GM12872 (cell line): ENCODE results near the gene TPRA1.
A peak's percentile ranks its signal among the peaks of the same experiment; 100 is the strongest.

ENCODE experiments used
- TF ChIP-seq, protein P1 (sequence below): IDR thresholded peaks from 3 replicates; pipeline ENCODE4 v1.5.1; 2011; ENCODE audit warnings: low read depth, mild to moderate bottlenecking, low read length, moderate library complexity; ENCODE audit not compliant: insufficient read depth

TPRA1 gene

DNA sequence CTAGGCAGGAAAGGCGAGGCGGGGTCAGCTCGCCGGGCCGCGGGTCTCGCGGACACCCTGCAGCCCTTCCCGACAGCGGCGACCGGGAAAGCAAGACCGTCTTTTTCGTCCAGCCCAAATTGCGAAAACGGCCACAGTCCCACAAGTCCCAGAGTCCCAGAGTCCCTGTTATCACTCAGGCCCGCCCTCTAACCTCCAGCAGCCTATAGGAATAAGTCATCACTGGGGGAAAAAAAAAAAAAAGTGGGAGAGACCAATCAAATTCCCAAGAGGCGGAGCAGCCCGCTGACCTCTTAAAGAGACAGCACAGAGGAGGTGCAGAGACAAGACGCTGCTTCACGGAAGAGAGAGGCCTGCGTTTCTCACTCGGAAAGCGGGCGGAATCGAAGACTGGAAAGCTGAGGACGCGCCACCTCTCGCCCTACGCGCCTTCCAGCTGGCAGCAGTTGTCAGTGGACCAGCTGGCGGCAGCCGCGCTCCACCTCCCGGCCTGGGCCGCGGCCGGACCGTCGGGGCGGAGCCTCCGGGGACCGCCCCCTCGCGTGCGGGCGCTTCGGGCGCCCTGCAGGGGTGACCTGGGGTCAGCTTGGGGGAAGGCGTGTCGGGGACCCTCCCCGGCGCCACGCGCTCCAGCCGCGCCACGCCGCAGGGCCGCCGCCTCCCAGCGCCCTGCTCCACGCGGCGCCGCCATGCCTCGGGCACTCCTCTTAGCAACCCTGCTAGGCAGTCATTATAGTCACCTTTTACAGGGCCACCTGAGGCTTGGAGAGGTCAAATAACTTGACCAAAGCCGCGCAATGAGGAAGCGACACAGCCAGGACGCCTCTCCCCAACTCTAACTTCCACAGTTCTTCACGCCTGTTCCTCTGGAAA lies at the start of gene TPRA1:
Gene TPRA1, minus strand, starts transcription at position 141 of the 873 bp plus-strand sequence. CDS start 10,587 bp downstream, outside the sequence.
- TF ChIP-seq, protein P1, sequence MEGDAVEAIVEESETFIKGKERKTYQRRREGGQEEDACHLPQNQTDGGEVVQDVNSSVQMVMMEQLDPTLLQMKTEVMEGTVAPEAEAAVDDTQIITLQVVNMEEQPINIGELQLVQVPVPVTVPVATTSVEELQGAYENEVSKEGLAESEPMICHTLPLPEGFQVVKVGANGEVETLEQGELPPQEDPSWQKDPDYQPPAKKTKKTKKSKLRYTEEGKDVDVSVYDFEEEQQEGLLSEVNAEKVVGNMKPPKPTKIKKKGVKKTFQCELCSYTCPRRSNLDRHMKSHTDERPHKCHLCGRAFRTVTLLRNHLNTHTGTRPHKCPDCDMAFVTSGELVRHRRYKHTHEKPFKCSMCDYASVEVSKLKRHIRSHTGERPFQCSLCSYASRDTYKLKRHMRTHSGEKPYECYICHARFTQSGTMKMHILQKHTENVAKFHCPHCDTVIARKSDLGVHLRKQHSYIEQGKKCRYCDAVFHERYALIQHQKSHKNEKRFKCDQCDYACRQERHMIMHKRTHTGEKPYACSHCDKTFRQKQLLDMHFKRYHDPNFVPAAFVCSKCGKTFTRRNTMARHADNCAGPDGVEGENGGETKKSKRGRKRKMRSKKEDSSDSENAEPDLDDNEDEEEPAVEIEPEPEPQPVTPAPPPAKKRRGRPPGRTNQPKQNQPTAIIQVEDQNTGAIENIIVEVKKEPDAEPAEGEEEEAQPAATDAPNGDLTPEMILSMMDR, result peak; percentile 39; the same call in 2 of the 3 replicates

DNA sequence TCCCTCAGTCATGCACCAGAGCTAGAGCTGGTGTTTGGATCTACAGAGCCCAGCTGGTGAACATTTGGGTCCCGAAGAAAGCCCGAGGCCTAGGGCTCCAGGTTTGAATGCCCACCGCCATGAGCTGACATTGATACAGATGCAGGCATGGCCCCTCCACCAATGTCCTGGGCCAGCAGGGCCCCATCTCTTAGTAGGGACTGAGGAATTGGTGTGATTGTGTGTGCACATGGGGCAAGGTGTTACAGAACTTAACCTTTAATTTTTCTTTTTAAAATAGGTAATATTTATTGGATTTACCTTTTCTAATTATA lies 49.5 kb upstream of the TPRA1 start:
- TF ChIP-seq, protein P1, result no peak

DNA sequence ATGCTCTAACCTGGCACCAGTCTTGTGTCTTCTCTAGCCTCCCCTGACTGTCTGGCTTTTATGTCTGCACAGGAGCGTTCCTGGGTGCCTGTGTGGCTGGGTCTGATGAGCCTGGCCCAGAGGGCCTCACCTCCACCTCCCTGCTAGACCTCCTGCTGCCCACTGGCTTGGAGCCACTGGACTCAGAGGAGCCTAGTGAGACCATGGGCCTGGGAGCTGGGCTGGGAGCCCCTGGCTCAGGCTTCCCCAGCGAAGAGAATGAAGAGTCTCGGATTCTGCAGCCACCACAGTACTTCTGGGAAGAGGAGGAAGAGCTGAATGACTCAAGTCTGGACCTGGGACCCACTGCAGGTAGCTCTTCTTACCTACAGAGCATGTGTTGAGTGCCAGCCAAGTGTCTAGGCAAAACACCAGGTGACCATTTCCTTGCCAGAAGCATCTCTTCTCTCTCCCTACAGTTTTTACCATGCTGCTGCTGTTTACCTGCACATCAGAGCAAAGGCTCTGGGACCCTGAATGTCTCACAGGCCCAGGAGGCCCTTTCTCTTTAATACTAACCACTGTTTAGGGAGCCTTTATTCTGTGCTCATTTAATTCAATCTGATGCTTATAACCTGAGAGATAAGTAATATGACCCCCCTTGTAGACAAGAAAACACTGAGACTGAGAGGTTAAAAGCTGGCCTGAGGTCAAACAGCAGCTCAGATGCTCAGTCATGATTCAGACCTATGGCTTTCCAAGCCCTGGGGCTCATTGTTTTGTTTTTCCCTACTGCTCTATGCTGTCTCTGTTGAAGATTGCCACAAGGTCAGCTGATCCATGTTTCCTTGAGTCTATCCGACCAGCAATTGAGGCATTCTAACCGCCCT lies 48.9 kb upstream of the TPRA1 start:
- TF ChIP-seq, protein P1, result no peak

DNA sequence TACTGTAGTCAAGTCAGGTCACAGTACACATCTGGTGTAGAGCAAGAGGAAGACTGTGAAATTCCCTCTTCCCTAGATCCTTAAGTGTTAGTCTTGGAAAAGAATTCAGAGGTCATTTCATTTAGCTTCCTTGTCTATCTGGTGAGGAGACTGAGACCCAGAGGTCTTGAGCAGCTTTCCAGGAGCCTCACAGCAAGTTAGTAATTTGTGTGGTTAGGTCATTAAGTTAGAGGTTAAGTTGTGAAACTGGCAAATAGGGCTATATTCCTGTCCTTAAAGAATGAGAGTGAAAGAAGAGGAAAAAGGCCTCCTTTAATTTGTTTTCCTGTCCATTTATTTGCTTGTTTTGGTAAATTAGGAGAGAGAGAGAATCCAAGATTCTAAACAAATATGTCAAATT lies 47.4 kb upstream of the TPRA1 start:
- TF ChIP-seq, protein P1, result no peak

DNA sequence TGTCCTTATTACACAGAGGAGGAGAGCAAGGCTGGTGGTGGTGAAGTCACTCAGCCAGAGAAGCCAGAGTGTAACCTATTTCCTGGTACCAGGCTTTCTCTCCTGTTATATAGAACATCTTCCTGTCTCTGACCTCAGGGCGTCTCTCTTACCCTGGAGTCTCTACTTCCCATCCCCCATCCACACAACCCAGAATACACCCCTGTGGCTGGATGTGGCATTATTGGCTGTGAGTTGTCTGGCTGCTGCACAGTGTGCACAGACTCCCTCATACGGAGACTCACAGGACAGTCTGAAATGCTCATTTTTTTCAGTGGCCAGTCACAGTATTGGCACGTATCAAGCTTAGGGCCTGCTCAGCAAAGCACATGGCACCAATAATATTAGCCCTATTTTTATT lies 47.0 kb upstream of the TPRA1 start:
- TF ChIP-seq, protein P1, result no peak

DNA sequence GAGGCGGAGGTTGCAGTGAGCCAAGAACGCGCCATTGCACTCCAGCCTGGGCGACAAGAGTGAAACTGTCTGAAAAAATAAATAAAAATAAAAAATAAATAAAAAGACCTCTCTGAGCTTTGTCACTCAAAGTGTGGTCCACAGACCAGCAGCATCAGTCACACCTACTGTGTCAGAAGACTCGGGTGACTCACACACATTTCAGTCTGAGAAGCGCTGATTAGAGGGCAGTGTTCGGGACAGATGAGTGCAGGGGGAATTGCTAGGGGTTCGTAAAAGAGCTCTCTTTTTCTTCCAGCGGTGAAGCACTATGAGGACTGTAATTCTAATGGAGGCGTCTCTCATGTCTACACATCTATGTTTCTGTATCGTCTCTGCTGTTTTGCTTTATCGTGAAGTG lies 44.1 kb upstream of the TPRA1 start:
- TF ChIP-seq, protein P1, result no peak
